ENCODE results near the gene VAV1. TPM values are rescaled to one million over a fixed set of nuclear protein-coding genes. Genes with fewer than 3 reads are reported as not detected.

Gene VAV1
- total and polyA plus RNA-seq, 10 of the 15 experiments (the other 5 are each of a cell fraction or from before 2014, with no cell fraction given), result 1.6 to 76.8 (median 40.7) TPM

- POLR2A ChIA-PET, result no interaction called here
- SMC1A ChIA-PET (ENCODE audit: uncharacterized antibody, unreplicated experiment), result no interaction called here
Measured at GRCh38 chr19:6732803-6733337, 39.6 kb upstream of the VAV1 start.

More at GRCh38 chr19:6732803-6733337, 39.6 kb upstream of the VAV1 start:
- DNase-seq (ENCODE audit: low read depth, low spot score) (no peak), ATAC-seq (no peak), FAIRE-seq (no peak)
- H4K20me1 ChIP-seq (ENCODE audit: control insufficient read depth, insufficient read depth), result no peaks in the 10 kb centered on the region
- no peak overlapping the region for H2AFZ ChIP-seq (ENCODE audit: control insufficient read depth, low read depth, low read length)
- in situ Hi-C loops (cut with MboI), result no loop called here
- no peaks in the 10 kb centered on the region; a peak in 2 of 4 replicates for H3K36me3 ChIP-seq (ENCODE audit: control insufficient read depth in 2 of 2, insufficient read depth in 2 of 2, low read length in 1 of 2)
- WGBS (ENCODE audit: insufficient coverage, insufficient replicate concordance, low lambda C conversion rate, missing lambda C conversion rate), result 89% methylated on average over 18 of the region's 21 CpGs
- no peaks in the 10 kb centered on the region for H3K27me3 ChIP-seq (replicated peaks in 1 of 2; ENCODE audit: control insufficient read depth in 2 of 2, insufficient read depth in 2 of 2, low read length in 1 of 2)
- CTCF ChIA-PET, result interaction anchor here (0.6 kb wide), 1 partner anchor 985 kb away, joined by 3 read pairs; no protein-coding TSS in a partner anchor
- H3K9ac ChIP-seq (ENCODE audit: control insufficient read depth, insufficient read depth, low read length), result no peak overlapping the region
- H3K4me1 ChIP-seq (ENCODE audit: control insufficient read depth, insufficient read depth, low read length), result peaks cover 23% of the 10 kb centered on the region
- no peak overlapping the region for H3K27ac ChIP-seq (ENCODE audit: control insufficient read depth, insufficient read depth)
- no peak overlapping the region for H3K4me3 ChIP-seq
- RAD21 ChIA-PET (ENCODE audit: unreplicated experiment), result no interaction called here
- BruUV-seq (replicated peaks), result no TSS peak
- H3K79me2 ChIP-seq (ENCODE audit: control insufficient read depth, insufficient read depth, low read length), result peaks cover 21% of the 10 kb centered on the region
- no peak overlapping the region for H3K4me2 ChIP-seq (ENCODE audit: control insufficient read depth, insufficient read depth)
- TF ChIP-seq, protein P1, sequence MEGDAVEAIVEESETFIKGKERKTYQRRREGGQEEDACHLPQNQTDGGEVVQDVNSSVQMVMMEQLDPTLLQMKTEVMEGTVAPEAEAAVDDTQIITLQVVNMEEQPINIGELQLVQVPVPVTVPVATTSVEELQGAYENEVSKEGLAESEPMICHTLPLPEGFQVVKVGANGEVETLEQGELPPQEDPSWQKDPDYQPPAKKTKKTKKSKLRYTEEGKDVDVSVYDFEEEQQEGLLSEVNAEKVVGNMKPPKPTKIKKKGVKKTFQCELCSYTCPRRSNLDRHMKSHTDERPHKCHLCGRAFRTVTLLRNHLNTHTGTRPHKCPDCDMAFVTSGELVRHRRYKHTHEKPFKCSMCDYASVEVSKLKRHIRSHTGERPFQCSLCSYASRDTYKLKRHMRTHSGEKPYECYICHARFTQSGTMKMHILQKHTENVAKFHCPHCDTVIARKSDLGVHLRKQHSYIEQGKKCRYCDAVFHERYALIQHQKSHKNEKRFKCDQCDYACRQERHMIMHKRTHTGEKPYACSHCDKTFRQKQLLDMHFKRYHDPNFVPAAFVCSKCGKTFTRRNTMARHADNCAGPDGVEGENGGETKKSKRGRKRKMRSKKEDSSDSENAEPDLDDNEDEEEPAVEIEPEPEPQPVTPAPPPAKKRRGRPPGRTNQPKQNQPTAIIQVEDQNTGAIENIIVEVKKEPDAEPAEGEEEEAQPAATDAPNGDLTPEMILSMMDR (IDR thresholded peaks at IDR 0.05 in 2 of 3, conservative IDR thresholded peaks at IDR 0.05 in 1 of 3; ENCODE audit: control insufficient read depth in 2 of 3, extremely low read depth in 1 of 3, insufficient read depth in 1 of 3, low read depth in 3 of 3, low read length in 3 of 3), result no peak
- H3K9me3 ChIP-seq (replicated peaks; ENCODE audit: control insufficient read depth, insufficient read depth, low read length), result no peaks in the 10 kb centered on the region
- intact Hi-C loops (cut with micrococcal nuclease; ENCODE audit: unreplicated experiment), result no loop called here

All from GM12878 (cell line).